Natural killer cell (primary cell): ENCODE data around the gene ASXL3. TPM values are rescaled to one million over a fixed set of nuclear protein-coding genes. Genes with fewer than 3 reads are reported as not detected.

Source experiments
- ATAC-seq, 3 donors: fragments of 150-1000 bp in 2 of 3; fragments of 200-7000 bp in 1 of 3; cut with Tn5 transposase; 1 replicate in 1 of 3; 2 replicates in 2 of 3; pipeline ENCODE4 v1.10.0; 2021; ENCODE audit warnings: mild to moderate bottlenecking in 2 of 3, moderate library complexity in 2 of 3
- DNase-seq, 2 donors: peaks; one replicate each; pipeline versions ENCODE4 v3.0.0 to v3.0.0-alpha.2; 2013 to 2021; ENCODE audit warnings: mixed read lengths in 1 of 2
- H3K27ac ChIP-seq: one replicate; pipeline ENCODE4 v1.5.1; 2013; ENCODE audit warnings: mild to moderate bottlenecking, low read length
- H3K27me3 ChIP-seq: one replicate; pipeline ENCODE4 v1.6.1; 2013; ENCODE audit warnings: low read length; ENCODE audit not compliant: control insufficient read depth, insufficient read depth
- H3K36me3 ChIP-seq: one replicate; pipeline ENCODE4 v1.6.1; 2013; ENCODE audit warnings: low read length; ENCODE audit not compliant: control insufficient read depth, insufficient read depth
- H3K4me1 ChIP-seq: one replicate; pipeline ENCODE4 v1.6.1; 2013; ENCODE audit warnings: low read length; ENCODE audit not compliant: control insufficient read depth, insufficient read depth
- H3K4me3 ChIP-seq: one replicate; pipeline ENCODE4 v1.5.1; 2013; ENCODE audit warnings: low read length
- H3K9me3 ChIP-seq: one replicate; pipeline ENCODE4 v1.6.1; 2013; ENCODE audit warnings: low read length; ENCODE audit not compliant: control insufficient read depth, insufficient read depth
- H3K27ac Mint-ChIP-seq, 2 donors: one replicate each; pipeline ENCODE4 v1.8.0; 2022; ENCODE audit warnings: mild to moderate bottlenecking in 2 of 2, mixed read lengths in 2 of 2, moderate library complexity in 1 of 2
- H3K27me3 Mint-ChIP-seq, 2 donors: one replicate each; pipeline ENCODE4 v1.8.0; 2022; ENCODE audit warnings: low read depth in 2 of 2, mixed read lengths in 2 of 2
- H3K36me3 Mint-ChIP-seq: one replicate; pipeline ENCODE4 v1.8.0; 2022; ENCODE audit warnings: mixed read lengths
- H3K4me1 Mint-ChIP-seq, 2 donors: one replicate each; pipeline ENCODE4 v1.8.0; 2022; ENCODE audit warnings: mixed read lengths in 2 of 2
- H3K4me3 Mint-ChIP-seq: one replicate; pipeline ENCODE4 v1.8.0; 2022; ENCODE audit warnings: mild to moderate bottlenecking, moderate library complexity, mixed read lengths
- H3K9me3 Mint-ChIP-seq, 2 donors: one replicate each; pipeline ENCODE4 v1.8.0; 2022; ENCODE audit warnings: mixed read lengths in 2 of 2
- WGBS: methylation state at CpG from one replicate; pipeline ENCODE4 v1.1.7; 2013; ENCODE audit warnings: missing lambda C conversion rate; ENCODE audit not compliant: insufficient coverage; 5-methylcytosine and 5-hydroxymethylcytosine counted together
- intact Hi-C: fragments of 100-400 bp; cut with micrococcal nuclease; formaldehyde crosslinking; loops from one replicate; pipeline ENCODE4 v1.14.2; 2022
- total RNA-seq, 4 donors: library from RNA; stranded (reverse); fragments of 120-200 nt in 1 of 4; gene quantifications; one replicate each; pipeline versions ENCODE4 v1.2.3 to v1.2.4, GENCODE V29; 2013 to 2022
- TF ChIP-seq, protein P1 (sequence below): fragments of 200-600 bp; IDR thresholded peaks from one replicate; pipeline ENCODE4 v1.8.0; 2022; ENCODE audit warnings: antibody characterized with exemption

Gene ASXL3
- total RNA-seq, 3 donors from 2014 or later (not counting 1 experiment from before 2014, with no cell fraction given): not detected

DNA sequence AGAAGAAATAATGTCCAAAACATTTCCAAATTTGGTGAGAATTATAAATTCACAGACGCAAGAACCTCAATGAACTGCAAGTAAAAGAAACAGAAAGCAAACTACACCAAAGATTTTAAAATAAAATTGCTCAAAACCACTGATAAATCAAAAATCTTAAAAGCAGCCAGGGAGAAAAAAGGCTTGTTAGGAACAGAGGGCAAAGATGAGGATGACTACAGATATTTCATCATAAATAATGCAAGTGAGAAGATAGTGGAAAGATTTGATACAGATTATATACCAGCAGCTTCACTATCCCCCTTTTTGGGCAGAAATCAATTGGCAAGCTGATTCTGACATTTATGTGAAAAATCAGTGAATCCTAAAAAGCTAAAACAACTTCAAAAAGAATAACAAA lies 10.3 kb upstream of the ASXL3 start:
- no peak for DNase-seq

DNA sequence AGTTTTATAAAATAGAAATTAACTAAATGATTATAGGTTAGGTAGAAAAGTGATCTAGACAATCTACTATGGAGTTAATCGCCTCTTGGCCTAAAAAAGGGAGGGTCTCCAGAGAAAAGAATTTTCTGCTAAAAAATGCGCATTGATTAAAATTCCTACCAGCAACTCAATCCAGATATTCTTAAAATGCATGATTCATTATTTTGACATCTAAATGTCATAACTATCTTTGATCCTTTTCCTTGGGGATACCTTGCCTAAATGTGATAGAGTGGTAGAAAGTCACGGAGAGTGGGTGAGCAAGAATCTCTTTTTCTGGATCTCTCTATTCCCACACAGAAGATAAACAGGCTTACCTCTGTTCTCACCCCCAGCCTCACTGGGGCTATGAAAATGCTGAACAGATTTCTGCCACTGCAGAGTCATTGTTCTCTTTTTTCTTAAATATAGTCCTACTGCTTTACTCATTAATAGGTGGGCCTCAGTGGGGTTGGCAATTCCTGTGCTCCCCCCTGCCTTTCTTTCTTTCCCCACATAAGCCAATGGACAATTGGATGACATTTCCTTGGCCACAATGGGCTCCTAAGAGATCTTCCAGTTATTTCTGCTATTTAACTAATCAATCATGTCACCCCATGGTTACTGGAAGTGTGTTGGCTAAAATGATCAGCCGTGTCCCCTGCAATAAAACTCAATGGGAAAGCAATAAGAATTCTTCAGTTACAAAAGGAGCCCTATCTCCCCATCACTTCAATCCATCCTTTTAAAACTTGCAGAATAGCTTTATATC lies 5.8 kb upstream of the ASXL3 start:
- intact Hi-C loops: no loop called here
- no peak for DNase-seq
- Mint-ChIP-seq H3K36me3 (peaks cover 7% of the 10 kb centered on the region), H3K4me1 (no peaks in the 10 kb centered on the region), H3K9me3 (peaks cover 5 to 15% of the 10 kb centered on the region in 2 donors), H3K4me3 (no peak overlapping the region), H3K27me3 (peaks cover 2 to 6% of the 10 kb centered on the region in 2 donors), H3K27ac (no peak overlapping the region)
- TF ChIP-seq, protein P1, sequence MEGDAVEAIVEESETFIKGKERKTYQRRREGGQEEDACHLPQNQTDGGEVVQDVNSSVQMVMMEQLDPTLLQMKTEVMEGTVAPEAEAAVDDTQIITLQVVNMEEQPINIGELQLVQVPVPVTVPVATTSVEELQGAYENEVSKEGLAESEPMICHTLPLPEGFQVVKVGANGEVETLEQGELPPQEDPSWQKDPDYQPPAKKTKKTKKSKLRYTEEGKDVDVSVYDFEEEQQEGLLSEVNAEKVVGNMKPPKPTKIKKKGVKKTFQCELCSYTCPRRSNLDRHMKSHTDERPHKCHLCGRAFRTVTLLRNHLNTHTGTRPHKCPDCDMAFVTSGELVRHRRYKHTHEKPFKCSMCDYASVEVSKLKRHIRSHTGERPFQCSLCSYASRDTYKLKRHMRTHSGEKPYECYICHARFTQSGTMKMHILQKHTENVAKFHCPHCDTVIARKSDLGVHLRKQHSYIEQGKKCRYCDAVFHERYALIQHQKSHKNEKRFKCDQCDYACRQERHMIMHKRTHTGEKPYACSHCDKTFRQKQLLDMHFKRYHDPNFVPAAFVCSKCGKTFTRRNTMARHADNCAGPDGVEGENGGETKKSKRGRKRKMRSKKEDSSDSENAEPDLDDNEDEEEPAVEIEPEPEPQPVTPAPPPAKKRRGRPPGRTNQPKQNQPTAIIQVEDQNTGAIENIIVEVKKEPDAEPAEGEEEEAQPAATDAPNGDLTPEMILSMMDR: no peak
- Histone ChIP-seq H3K36me3 (no peaks in the 10 kb centered on the region), H3K4me3 (no peak overlapping the region), H3K4me1 (no peaks in the 10 kb centered on the region), H3K27ac (no peak overlapping the region), H3K27me3 (no peaks in the 10 kb centered on the region), H3K9me3 (no peaks in the 10 kb centered on the region)
- ATAC-seq: no peak
- WGBS: 71% methylated on average over 1 of the region's 4 CpGs

More for the DNA sequence above, 10.3 kb upstream of the ASXL3 start:
- peaks cover 8% of the 10 kb centered on the region for H3K9me3 ChIP-seq
- H3K4me3 Mint-ChIP-seq: no peak overlapping the region
- peaks cover 6 to 13% of the 10 kb centered on the region in 2 donors for H3K9me3 Mint-ChIP-seq
- TF ChIP-seq, protein P1: no peak
- H3K4me1 Mint-ChIP-seq: no peaks in the 10 kb centered on the region
- WGBS: 100% methylated on average over 1 of the region's 1 CpG
- H3K27ac Mint-ChIP-seq: no peak overlapping the region
- ATAC-seq: no peak
- intact Hi-C loops: no loop called here
- H3K4me1 ChIP-seq: no peaks in the 10 kb centered on the region
- H3K36me3 ChIP-seq: no peaks in the 10 kb centered on the region
- no peak overlapping the region for H3K27ac ChIP-seq
- H3K27me3 Mint-ChIP-seq: no peaks in the 10 kb centered on the region
- H3K27me3 ChIP-seq: no peaks in the 10 kb centered on the region
- peaks cover 8% of the 10 kb centered on the region for H3K36me3 Mint-ChIP-seq
- no peak overlapping the region for H3K4me3 ChIP-seq

DNA sequence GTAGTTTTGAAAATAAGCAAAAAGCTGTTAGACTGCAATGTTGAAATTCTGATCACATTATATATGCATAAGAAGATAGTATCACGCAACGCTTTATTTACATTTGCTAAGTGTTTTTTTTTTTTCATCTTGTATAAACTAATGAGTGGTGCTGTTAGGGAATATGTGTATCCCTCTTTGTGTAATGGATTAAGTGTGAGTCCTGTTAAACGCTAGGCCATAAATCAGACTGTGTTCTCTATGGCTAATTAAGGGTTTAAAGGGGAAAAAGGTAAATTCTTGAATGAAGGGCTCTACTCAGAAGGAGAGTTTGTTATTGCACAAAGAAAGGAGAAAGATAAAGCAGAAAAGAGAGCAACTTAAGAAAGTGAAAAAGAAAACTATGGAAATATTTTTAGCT lies 4.8 kb upstream of the ASXL3 start:
- no peak overlapping the region for H3K4me3 ChIP-seq
- TF ChIP-seq, protein P1: no peak
- no peak for DNase-seq
- ATAC-seq: no peak
- peaks cover 10 to 11% of the 10 kb centered on the region in 2 donors for H3K27me3 Mint-ChIP-seq
- no peaks in the 10 kb centered on the region for H3K36me3 Mint-ChIP-seq
- H3K9me3 Mint-ChIP-seq: peaks cover 2 to 10% of the 10 kb centered on the region in 2 donors
- WGBS: 93% methylated on average over 3 of the region's 3 CpGs
- no peaks in the 10 kb centered on the region for H3K36me3 ChIP-seq
- intact Hi-C loops: no loop called here
- H3K27ac Mint-ChIP-seq: no peak overlapping the region
- H3K9me3 ChIP-seq: no peaks in the 10 kb centered on the region
- no peak overlapping the region for H3K27ac ChIP-seq
- H3K4me1 Mint-ChIP-seq: no peaks in the 10 kb centered on the region
- peaks cover 3% of the 10 kb centered on the region for H3K27me3 ChIP-seq
- peaks cover 3% of the 10 kb centered on the region for H3K4me1 ChIP-seq
- H3K4me3 Mint-ChIP-seq: no peak overlapping the region

DNA sequence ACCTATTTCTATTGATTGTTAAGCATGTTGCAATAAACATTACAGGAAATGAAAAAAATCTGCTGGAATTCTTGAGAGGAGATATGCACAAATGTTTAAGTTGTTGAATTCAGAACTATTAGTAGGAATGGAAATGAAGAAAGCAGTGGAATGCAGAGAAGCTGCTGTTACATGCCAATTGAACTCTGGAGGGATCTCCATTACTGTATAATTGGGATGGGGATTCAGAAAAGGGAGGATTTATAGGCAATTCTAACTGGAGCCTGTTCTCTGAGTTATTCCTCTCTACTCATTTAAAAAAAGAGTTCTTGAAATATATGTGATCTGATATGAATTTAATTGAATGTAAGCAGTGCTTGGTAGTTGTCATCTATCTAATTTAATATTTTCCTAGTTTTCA lies 2.6 kb upstream of the ASXL3 start:
- Mint-ChIP-seq H3K36me3 (no peaks in the 10 kb centered on the region), H3K9me3 (peaks cover 2 to 10% of the 10 kb centered on the region in 2 donors), H3K4me1 (no peaks in the 10 kb centered on the region), H3K4me3 (no peak overlapping the region), H3K27ac (no peak overlapping the region), H3K27me3 (peaks cover 10 to 11% of the 10 kb centered on the region in 2 donors)
- H3K36me3 ChIP-seq: no peaks in the 10 kb centered on the region
- peaks cover 6% of the 10 kb centered on the region for H3K27me3 ChIP-seq
- H3K4me1 ChIP-seq: peaks cover 3% of the 10 kb centered on the region
- TF ChIP-seq, protein P1: no peak
- intact Hi-C loops: no loop called here
- no peak overlapping the region for H3K4me3 ChIP-seq
- no peaks in the 10 kb centered on the region for H3K9me3 ChIP-seq
- DNase-seq (no peak), ATAC-seq (no peak)
- H3K27ac ChIP-seq: no peak overlapping the region
